CD4-positive, alpha-beta T cell treated with Interferon gamma for 1 hour (primary cell): Measurements from ENCODE around the gene ASS1.
"Not testable (repeated sequence)": the region's sequence is repeated elsewhere in the genome, so short reads cannot be mapped to it uniquely, and the experiment has no call there.

Source experiments
- DNase-seq: peaks from one replicate; pipeline ENCODE4 v3.0.0-alpha.2; 2020

ASS1 gene

DNA sequence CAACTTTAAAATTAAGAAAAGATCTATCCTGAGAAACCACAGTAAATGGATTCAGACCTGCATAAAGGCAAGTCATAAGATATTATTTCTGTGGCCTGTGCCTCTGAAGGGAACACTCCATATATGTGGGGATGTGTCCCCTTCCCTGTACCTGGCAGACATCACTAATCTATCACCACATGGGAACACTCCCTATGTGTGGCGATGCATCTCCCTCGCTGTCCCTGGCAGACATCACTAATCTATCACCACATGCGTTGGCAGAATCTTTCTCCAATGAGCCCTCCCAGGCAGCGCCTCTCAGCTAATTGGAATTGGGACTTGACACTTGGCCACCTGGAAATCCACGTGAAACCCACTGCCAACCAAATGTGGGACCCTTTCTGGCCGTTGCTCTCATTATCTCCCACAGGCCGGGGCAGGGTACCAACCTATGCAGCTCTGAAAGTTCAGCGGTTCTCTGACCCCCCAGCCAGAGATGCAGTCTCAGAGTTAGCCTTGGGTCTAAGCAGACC lies 25.2 kb upstream of the ASS1 start:
- no peak for DNase-seq

DNA sequence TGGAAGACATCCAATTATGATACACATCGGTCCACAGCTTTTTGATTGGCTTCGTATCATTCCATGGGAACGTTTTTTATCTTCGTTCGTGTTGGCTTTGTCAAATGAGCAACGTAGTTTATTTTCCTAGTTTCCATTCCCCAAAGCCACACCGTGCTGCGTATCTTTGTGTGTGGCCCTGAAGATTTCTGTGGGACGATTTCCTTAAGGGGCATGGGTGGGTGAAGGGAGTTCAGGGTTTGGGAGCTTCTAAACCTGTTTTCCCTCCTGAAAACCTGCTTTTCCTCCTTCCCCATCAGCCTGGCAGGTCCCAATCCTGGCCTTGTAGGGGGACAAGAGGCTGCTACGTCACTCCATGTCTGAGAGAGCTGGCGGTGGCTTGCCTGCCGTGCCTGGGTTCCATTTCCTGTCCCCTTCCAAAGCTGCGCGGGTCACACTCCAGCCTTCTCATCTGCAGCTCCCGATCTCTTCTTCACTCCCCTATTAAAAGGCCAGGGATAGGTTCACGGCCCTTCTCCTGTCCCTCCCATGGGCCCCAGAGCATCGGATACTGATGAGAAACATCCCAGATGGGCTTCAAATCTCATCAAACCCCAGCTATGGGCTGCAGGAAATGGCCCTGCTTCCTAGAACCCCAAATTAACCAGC lies 23.5 kb upstream of the ASS1 start:
- no peak for DNase-seq

DNA sequence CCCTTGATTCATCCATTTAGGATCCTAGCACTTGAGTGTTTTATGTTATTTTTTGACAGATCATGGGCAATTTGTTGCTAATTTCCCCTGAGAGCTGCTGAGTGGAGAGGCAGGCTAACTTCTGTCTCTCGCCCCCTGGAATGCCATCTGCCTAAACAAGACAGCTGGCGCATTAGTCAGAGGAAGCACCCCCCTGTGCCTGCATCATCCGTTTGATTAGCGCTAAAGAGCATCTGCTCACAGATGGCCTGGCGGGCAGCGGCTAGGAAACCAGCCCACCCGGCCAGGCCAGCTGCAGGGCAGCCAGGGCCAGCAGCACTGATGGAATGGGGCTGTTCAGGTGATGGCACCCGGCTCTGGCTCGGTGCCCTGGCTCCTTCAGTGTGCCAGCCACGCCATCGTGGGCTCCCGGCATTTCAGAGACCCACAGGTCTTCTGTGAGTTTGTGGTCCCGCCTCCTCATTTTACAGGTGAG lies 22.9 kb upstream of the ASS1 start:
- DNase-seq, result no peak

DNA sequence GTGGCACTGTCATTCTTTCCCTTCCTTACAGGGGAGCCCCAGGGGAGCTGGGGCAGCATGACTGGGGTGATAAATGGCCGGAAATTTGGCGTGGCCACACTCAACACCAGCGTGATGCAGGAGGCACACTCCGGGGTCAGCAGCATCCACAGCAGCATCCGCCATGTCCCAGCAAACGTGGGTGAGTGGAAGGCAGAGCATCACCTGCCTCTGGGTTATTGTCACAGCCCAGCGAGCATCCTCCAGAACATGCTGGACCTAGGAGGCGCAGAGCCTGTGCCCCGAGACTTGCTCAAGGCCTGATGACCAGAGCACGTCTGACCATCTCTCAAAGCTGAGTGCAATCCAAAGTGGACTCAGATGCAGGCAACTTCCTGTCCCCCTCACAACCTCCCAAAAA lies 22.2 kb upstream of the ASS1 start:
- DNase-seq, result no peak

DNA sequence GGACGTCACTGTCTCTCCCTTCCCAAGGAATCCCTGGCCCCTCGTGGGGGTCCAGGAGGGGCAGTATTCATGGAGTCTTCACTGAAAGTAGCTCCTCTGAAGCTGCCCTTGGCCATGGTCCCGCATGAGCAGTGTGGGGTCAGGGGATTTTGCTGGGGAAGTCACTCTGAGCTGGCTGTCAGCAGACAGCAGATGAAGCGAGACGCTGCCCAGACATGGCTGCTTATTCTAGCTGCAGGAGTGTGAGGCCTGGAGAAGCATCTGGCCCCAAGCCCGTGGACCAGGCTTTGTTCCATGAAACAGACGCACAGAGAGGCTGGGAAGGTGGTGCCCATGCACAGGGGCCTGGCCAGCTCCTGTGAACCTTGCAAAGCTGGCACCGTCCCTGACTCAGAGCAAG lies 21.5 kb upstream of the ASS1 start:
- DNase-seq, result no peak

DNA sequence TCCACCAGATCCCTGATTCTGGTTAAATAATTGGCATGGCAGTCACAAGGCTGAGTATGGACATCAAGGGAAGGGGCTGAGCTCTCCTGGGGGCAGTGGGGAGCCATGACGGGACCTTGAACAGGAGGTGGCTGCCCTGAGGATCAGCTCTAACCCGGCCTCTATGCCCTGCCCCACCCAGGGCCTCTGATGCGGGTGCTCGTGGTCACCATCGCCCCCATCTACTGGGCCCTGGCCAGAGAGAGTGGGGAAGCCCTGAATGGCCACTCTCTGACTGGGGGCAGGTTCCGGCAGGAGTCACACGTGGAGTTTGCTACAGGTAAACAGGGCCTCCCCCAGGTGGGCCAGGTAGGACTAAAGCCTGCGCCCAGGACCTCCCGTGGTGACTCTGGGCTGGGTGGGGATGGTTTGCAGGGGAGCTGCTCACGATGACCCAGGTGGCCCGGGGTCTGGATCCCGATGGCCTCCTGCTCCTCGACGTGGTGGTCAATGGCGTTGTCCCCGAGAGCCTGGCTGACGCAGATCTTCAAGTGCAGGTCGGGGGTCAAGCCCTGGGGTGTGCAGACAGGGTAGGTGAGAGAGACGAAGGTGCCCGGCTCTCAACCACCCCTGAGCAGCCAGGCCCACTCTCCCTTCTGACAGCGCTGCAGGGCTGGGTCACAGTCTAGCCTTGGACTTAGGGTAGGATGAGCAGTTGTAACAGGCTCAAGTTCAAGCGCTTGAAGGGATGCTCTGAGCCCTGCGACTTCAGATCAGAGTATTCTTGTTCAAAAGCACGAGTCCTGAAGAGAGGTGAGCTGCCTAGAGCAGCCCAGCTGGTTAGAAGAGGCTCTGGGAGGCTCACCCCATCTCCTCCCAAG lies 19.9 kb upstream of the ASS1 start:
- DNase-seq, result no peak

DNA sequence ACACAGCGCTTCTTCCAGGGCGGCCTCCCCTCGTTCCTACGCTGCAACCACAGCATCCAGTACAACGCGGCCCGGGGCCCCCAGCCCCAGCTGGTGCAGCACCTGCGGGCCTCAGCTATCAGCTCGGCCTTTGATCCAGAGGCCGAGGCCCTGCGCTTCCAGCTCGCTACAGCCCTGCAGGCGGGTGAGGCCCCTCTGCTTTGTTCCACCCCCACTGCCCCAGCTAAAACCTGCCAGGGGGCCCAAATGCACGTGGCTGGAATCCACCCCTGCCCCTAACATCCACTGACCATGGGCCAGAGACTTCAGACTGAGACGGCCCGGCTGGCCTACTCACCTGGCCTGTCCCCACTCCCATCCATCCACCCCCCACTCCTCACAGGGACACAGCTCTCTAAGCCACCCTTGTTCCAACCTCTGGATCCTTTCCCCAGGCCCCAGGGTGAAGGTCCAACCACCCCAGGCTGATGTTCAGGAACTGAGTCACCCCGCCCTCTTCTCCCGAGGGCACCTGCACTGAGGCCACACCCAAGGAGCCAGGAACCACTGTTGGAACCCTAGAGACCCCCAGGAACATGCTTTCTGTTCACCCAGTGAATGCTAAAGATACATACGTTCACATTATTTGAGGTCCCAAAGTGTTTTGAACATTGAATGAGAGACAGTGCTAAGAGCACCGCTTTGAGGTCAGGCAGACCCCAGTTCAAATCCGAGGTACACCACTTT lies 18.9 kb upstream of the ASS1 start:
- DNase-seq, result no peak

DNA sequence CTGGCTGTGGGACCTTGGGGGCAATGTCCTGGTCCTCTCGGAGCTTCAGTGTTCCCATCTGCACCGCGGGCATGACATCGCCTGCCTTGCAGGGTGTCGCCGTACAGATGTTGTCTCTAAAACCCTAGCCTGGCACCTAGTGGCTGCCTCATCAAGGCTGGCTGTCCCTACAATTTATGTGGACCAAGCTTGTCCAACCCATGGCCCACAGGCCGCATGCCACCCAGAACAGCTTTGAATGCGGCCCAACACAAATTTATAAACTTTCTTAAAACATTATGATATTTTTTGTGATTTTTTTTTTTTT lies 18.3 kb upstream of the ASS1 start:
- no peak for DNase-seq

DNA sequence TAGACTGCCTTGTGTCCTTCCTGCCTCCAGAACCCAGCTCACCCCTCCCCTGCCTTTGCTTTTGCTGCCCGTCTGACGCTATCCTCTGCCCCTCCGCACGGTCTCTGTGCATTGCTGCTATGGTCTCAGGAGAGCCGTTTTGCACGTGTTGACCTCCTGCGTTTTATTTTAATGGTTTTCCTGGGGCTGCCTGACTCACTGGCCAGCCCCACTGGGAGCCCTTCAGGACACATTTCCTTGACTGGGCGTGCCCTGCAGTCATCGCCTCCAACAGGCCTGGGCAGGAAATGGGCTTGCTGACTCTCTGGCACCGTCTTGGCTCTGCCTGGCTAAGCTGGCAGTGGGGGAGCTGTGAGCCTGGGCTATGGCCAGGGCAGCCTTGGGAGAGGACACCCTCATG lies 17.9 kb upstream of the ASS1 start:
- DNase-seq, result no peak

DNA sequence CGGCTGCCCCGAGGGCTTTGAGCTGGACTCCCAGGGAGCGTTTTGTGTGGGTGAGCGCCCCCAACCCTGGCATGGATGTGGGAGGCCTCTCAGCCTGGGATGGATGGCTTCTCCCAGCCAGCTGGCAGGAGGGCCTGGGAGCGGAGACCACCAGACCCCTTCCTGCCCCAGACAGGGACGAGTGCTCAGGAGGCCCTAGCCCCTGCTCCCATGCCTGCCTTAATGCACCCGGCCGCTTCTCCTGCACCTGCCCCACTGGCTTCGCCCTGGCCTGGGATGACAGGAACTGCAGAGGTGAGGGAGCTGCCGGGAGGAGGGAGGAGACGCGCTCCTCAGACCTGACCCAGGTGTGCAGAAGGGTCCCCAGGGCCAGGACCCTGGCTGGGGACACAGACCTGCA lies 17.4 kb upstream of the ASS1 start:
- DNase-seq, result no peak

DNA sequence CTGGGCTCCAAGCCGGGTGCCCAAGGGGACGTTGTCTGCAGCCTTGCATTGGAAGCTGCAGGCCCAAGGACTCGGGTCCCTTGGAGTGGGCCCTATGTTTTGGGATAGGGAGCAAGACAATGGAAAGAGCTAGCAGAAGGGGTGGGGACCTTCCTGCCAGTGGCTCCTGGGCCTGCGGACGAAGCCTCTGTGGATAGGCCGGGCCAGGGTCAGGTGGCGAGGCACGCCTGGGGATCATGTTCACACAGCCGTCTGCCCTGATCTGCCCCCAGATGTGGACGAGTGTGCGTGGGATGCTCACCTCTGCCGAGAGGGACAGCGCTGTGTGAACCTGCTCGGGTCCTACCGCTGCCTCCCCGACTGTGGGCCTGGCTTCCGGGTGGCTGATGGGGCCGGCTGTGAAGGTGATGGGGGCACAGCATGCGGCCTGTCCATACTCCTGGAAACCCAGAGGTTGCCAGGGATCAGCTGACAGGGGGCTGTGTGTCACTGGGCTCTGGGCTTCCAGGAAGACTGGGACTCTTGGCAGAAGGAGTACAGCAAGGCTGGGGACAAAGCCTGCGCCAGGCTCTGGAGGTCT lies 16.6 kb upstream of the ASS1 start:
- no peak for DNase-seq

DNA sequence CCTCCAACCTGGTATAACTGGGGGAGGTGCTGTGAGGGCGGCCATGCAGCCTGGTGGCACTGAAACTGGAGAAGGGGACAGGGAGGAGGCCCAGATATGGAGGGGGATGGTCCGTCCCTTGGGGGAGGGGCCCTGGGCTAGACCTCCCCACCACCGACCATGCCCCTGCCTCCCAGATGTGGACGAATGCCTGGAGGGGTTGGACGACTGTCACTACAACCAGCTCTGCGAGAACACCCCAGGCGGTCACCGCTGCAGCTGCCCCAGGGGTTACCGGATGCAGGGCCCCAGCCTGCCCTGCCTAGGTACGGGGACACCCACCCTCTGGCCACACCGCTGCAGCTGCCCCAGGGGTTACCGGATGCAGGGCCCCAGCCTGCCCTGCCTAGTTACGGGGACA lies 15.4 kb upstream of the ASS1 start:
- DNase-seq, result no peak

DNA sequence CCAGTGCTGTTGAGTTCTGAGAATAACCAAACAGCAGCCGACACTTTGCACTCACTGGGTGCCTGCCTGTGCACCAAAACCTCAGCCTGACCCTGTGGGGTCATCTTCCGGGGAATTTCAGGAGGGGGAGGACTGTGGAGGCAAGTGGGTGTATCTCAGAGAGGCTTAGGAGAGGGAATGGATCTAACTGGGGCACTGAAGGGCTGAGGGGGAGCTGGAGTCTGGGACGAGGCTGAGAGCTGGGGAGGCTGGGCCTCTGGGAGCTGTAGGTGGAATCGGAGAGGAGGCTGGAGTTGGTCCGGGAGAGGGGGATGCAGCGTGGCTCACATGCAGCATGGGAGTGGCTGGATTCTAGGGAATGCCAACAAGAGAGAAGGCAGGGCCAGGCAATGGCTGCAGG lies 14.9 kb upstream of the ASS1 start:
- no peak for DNase-seq

DNA sequence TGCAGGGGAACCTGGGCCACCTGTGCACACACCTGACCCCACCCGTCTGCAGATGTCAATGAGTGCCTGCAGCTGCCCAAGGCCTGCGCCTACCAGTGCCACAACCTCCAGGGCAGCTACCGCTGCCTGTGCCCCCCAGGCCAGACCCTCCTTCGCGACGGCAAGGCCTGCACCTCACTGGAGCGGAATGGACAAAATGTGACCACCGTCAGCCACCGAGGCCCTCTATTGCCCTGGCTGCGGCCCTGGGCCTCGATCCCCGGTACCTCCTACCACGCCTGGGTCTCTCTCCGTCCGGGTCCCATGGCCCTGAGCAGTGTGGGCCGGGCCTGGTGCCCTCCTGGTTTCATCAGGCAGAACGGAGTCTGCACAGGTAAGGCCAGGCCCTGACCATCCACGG lies 14.5 kb upstream of the ASS1 start:
- DNase-seq, result no peak

DNA sequence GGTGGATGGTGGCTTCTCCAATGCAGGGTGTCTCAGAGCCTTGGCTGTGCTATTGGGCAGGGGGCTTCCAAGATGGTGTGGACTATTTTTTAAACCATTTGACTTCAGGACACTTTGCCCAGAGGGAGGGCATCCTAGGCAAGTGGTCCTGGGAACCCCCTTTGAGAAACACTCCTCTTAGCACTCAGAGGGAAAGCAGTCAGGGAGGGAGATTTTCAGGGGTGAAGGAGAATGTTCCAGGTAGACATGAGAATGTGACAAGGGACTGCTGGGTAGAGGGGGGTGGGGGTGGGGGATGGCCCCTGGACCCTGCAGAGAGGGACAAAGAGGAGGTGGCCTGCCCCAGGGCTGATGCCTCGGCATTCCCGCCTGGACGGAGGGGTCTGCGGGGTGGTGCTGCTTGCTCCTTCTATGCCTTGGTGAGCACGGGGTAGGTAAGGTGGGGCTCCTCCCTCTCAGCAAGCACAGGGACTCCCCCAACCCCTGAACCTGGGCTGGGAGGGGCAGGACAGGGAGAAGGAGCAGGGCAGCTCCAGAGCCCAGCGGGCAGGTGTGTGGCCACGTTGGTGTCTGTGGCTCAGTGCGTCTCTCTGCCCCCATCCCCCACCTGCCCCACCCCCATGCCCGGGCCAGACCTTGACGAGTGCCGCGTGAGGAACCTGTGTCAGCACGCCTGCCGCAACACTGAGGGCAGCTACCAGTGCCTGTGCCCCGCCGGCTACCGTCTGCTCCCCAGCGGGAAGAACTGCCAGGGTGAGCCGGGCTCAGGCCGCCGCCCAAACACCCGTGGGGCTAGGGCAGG lies 13.8 kb upstream of the ASS1 start:
- DNase-seq, result no peak

DNA sequence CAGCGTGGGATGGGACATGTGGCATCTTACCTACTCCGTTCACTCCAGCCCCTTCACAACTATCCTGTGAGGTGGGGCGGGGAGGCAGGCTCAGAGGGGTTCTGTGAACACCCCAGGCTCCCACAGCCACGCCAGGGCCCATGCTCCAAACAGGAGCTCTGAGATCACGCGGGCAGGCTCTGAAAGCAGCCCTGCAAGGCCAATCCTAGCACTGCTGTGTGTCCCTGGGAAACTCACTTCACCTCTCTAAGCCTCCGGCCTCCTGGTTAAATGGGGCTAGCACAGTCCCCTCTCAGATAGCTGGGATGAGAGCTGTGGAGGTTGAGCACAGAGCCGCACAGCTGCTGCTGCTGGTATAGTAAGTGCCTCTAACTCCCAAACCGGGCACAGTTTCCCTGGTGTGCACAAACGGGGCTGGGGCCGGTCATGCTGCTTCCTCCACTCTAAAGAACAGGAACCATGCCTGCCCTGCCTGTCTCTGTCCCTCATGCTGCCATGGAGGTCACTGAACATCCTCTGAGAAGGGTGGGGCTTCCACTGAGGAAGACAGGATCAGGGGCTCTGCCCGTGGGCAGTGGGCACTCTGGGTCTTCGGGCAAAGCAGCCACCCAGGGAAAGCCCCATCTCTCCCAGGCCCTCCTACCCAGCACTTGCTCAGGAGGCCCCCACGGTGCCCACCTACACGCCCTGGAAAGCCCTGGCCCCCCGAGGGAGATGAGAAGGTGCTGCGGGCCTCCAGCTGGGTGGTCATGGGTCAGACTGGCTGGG lies 13.0 kb upstream of the ASS1 start:
- no peak for DNase-seq

DNA sequence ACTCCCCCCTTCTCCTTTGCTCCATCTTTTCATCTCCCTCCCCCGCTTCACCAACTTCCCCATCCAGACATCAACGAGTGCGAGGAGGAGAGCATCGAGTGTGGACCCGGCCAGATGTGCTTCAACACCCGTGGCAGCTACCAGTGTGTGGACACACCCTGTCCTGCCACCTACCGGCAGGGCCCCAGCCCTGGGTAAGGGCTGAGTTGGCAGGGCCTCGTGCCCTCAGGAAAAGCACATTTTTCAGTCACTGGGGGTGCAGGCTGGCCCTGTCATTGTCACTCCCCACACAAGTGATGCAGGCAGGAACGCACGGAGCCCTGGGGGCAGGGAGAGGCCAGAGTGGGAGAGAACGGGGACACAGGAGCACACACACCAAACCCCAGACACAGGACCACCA lies 12.4 kb upstream of the ASS1 start:
- no peak for DNase-seq

DNA sequence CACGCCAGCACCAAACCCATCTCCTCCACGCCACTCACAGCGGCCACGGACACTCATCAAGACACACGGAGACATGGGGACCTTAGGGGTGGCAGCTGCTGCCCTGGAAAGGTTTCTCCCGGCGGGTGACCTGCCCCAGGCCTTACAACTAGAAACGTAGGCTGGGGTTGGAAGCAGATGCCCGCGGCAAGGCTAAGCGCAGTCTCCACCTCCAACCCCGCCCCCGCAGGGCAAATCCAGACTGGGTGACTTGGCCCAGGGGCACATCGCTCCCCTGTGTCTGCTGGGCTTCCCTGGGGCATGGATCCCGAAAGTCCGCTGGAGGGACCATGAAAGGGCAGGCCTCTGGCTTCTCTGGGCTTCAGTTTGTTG lies 12.0 kb upstream of the ASS1 start:
- DNase-seq, result no peak

DNA sequence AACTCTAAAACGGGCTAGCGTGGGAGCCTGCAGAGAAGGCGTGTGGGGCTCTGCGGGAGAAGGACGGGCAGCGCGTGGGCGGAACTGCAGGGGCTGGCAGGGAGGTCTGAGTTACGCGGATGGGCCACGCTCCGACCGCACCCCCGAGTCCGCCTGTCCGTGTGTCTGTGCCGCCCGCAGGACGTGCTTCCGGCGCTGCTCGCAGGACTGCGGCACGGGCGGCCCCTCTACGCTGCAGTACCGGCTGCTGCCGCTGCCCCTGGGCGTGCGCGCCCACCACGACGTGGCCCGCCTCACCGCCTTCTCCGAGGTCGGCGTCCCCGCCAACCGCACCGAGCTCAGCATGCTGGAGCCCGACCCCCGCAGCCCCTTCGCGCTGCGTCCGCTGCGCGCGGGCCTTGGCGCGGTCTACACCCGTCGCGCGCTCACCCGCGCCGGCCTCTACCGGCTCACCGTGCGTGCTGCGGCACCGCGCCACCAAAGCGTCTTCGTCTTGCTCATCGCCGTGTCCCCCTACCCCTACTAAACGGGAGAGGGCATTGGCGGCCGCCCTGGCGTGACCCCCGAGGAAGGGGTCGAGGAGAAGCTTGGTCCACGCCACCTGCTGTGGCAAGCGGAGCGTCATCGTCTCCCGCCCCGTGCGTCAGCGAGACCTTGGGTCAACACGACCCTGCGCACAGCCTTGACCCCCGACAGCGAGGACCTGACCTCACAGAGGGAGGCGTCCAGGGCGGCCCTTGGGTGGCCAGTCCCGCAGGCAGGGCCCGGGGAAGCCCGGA lies 11.4 kb upstream of the ASS1 start:
- DNase-seq, result no peak

DNA sequence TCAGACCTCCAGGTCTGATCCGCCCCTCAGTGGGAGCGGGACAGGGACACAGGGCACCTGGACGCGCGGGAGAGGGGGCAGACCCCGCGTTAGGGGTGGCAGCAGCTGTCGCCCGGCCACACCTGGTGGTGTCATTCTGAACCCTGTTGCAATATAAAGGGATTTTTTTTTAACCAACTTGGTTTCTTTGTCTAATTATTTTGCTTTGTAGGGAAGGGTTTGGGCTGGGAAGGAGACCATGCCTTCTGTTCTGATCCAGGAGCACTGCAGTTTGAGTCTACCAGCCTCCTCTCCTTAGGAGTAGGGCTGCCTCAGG lies 10.9 kb upstream of the ASS1 start:
- DNase-seq, result no peak

DNA sequence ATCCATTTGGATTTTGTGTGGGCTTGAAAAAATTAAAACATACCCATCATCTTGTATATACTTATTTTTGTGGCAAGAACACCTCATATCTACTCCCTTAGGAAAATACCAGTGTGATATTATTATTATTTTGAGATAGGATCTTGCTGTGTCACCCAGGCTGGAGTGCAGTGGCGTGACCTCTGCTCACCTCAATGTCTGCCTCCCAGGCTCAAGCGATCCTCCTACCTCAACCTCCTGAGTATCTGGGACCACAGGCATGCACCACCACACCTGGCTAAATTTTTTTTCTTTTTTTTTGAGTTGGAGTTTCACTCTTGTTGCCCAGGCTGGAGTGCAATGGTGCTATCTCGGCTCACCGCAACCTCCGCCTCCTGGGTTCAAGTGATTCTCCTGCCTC lies 10.1 kb upstream of the ASS1 start:
- not testable (repeated sequence) for DNase-seq
